H1 (cell line): ENCODE measurements around the gene GDPGP1. TPM values are rescaled to one million over a fixed set of nuclear protein-coding genes. Genes with fewer than 3 reads are reported as not detected.

ENCODE experiments used
- CTCF ChIA-PET: fragments of 300-600 bp; sonication (Branson Sonifier 250); formaldehyde crosslinking; loops from one replicate; lab custom pipeline; 2021; ENCODE audit not compliant: partially characterized antibody; lab: Charles Lee
- POLR2A ChIA-PET: fragments of 300-600 bp; sonication (Branson Sonifier 250); formaldehyde crosslinking; loops from one replicate; lab custom pipeline; 2021; ENCODE audit warnings: inconsistent platforms; ENCODE audit not compliant: partially characterized antibody; lab: Charles Lee
- DNase-seq, 2 experiments: peaks; one replicate each; pipeline versions ENCODE4 v3.0.0 to v3.0.0-alpha.2; 2010 to 2022; ENCODE audit warnings: low spot score in 2 of 2, low read depth in 1 of 2, mixed read lengths in 1 of 2
- FAIRE-seq: peaks from 2 replicates; lab custom pipeline; 2011; peaks lifted over from hg19 to GRCh38; lab: Jason Lieb, UNC
- H2AFZ ChIP-seq: 2 replicates; pipeline ENCODE4 v1.8.1; 2012; ENCODE audit warnings: low read length, inconsistent platforms
- H2AK5ac ChIP-seq: 2 replicates; pipeline ENCODE4 v1.6.1; 2013; ENCODE audit warnings: low read depth, low read length
- H2BK120ac ChIP-seq: replicated peaks from 2 replicates; pipeline ENCODE3; 2013; ENCODE audit warnings: low read depth, low read length, inconsistent platforms
- H2BK12ac ChIP-seq: 2 replicates; pipeline ENCODE4 v1.6.1; 2013; ENCODE audit warnings: low read depth, low read length
- H2BK15ac ChIP-seq: 2 replicates; pipeline ENCODE4 v1.6.1; 2013; ENCODE audit warnings: low read length
- H2BK20ac ChIP-seq: 2 replicates; pipeline ENCODE4 v1.6.1; 2013; ENCODE audit warnings: low read length
- H2BK5ac ChIP-seq: 2 replicates; pipeline ENCODE4 v1.6.1; 2013; ENCODE audit warnings: low read depth, low read length
- H3K14ac ChIP-seq: 2 replicates; pipeline ENCODE4 v1.6.1; 2013; ENCODE audit warnings: inconsistent platforms; ENCODE audit not compliant: insufficient read length
- H3K18ac ChIP-seq: 2 replicates; pipeline ENCODE4 v1.6.1; 2013; ENCODE audit warnings: low read length; ENCODE audit errors: extremely low read depth
- H3K23ac ChIP-seq: 2 replicates; pipeline ENCODE4 v1.6.1; 2013; ENCODE audit warnings: inconsistent platforms; ENCODE audit not compliant: insufficient read length
- H3K23me2 ChIP-seq: 2 replicates; pipeline ENCODE4 v1.6.1; 2013; ENCODE audit warnings: low read depth, low read length
- H3K27ac ChIP-seq: 2 replicates; pipeline ENCODE4 v1.6.1; 2011; ENCODE audit warnings: low read depth, low read length, inconsistent platforms
- H3K27me3 ChIP-seq, 4 experiments: replicated peaks in 1 of 4; 1 replicate in 1 of 4; 2 replicates in 3 of 4; pipeline versions ENCODE4 v1.6.1 to v1.8.1; 2011 to 2013; ENCODE audit warnings: low read length in 3 of 4, mild to moderate bottlenecking in 3 of 4, inconsistent platforms in 2 of 4, mixed read lengths in 2 of 4, moderate library complexity in 1 of 4; ENCODE audit not compliant: control insufficient read depth in 3 of 4, insufficient read depth in 3 of 4; ENCODE audit errors: extremely low read depth in 1 of 4
- H3K36me3 ChIP-seq, 4 experiments: 2 replicates each; pipeline versions ENCODE4 v1.6.1 to v1.8.1; 2011 to 2013; ENCODE audit warnings: mild to moderate bottlenecking in 4 of 4, low read length in 3 of 4, moderate library complexity in 2 of 4, control low read depth in 1 of 4, inconsistent platforms in 1 of 4; ENCODE audit not compliant: insufficient read depth in 4 of 4, control insufficient read depth in 2 of 4
- H3K4ac ChIP-seq: replicated peaks from 2 replicates; pipeline ENCODE3; 2013; ENCODE audit warnings: low read length, low read depth, mixed read lengths, inconsistent platforms; ENCODE audit not compliant: insufficient read length
- H3K4me1 ChIP-seq, 4 experiments: replicated peaks in 1 of 4; 1 replicate in 1 of 4; 2 replicates in 3 of 4; pipeline versions ENCODE4 v1.6.1 to v1.8.1; 2011 to 2013; ENCODE audit warnings: low read length in 3 of 4, inconsistent platforms in 2 of 4, mixed read lengths in 1 of 4; ENCODE audit not compliant: insufficient read depth in 4 of 4, control insufficient read depth in 3 of 4
- H3K4me2 ChIP-seq, 2 experiments: 2 replicates each; pipeline versions ENCODE4 v1.6.1 to v1.8.1; 2011 to 2013; ENCODE audit warnings: low read depth in 2 of 2, low read length in 2 of 2, control low read depth in 1 of 2, inconsistent platforms in 1 of 2, mild to moderate bottlenecking in 1 of 2; ENCODE audit not compliant: insufficient read depth in 1 of 2
- H3K4me3 ChIP-seq, 4 experiments: fragments of 200-600, 300-600 bp in 1 of 4; sonication (generic), shearing (Covaris generic), sonication (Bioruptor Twin) in 1 of 4; 2 replicates each; pipeline versions ENCODE4 v1.5.1 to v1.8.1; 2011 to 2016; ENCODE audit warnings: low read length in 4 of 4, low read depth in 3 of 4, control low read depth in 2 of 4, inconsistent platforms in 2 of 4, mild to moderate bottlenecking in 2 of 4, mixed read lengths in 1 of 4, moderate library complexity in 1 of 4; ENCODE audit not compliant: insufficient read depth in 2 of 4; ENCODE audit errors: extremely low read depth in 1 of 4
- H3K56ac ChIP-seq: replicated peaks from 2 replicates; pipeline ENCODE3; 2013; ENCODE audit warnings: low read depth, mild to moderate bottlenecking, mixed read lengths, low read length, inconsistent platforms; ENCODE audit not compliant: insufficient read length
- H3K79me1 ChIP-seq: 2 replicates; pipeline ENCODE4 v1.6.1; 2013; ENCODE audit warnings: low read depth, low read length, control low read depth
- H3K79me2 ChIP-seq, 2 experiments: 2 replicates each; pipeline versions ENCODE4 v1.6.1 to v1.8.1; 2012 to 2013; ENCODE audit warnings: low read length in 2 of 2, mild to moderate bottlenecking in 2 of 2, inconsistent platforms in 1 of 2; ENCODE audit not compliant: insufficient read depth in 2 of 2, control insufficient read depth in 1 of 2
- H3K9ac ChIP-seq, 4 experiments: replicated peaks in 1 of 4; 1 replicate in 1 of 4; 2 replicates in 3 of 4; pipeline versions ENCODE4 v1.6.1 to v1.8.1; 2011 to 2013; ENCODE audit warnings: low read depth in 3 of 4, low read length in 3 of 4, control low read depth in 2 of 4, mild to moderate bottlenecking in 2 of 4, moderate library complexity in 2 of 4, inconsistent platforms in 1 of 4; ENCODE audit errors: extremely low read depth in 1 of 4
- H3K9me3 ChIP-seq, 2 experiments: 2 replicates each; pipeline versions ENCODE4 v1.6.1 to v1.8.1; 2012 to 2013; ENCODE audit warnings: mild to moderate bottlenecking in 2 of 2, moderate library complexity in 2 of 2, control low read depth in 1 of 2, inconsistent platforms in 1 of 2, low read depth in 1 of 2, low read length in 1 of 2, mixed read lengths in 1 of 2; ENCODE audit not compliant: insufficient read depth in 2 of 2
- H4K20me1 ChIP-seq, 2 experiments: replicated peaks in 1 of 2; 2 replicates each; pipeline versions ENCODE3 to v1.8.1; 2011 to 2013; ENCODE audit warnings: inconsistent platforms in 2 of 2, low read length in 2 of 2, mild to moderate bottlenecking in 1 of 2; ENCODE audit not compliant: insufficient read depth in 2 of 2, control insufficient read depth in 1 of 2
- H4K5ac ChIP-seq: 2 replicates; pipeline ENCODE4 v1.6.1; 2013; ENCODE audit warnings: low read length, low read depth, mixed read lengths, inconsistent platforms; ENCODE audit not compliant: insufficient read length
- H4K8ac ChIP-seq: 2 replicates; pipeline ENCODE4 v1.8.0; 2013; ENCODE audit warnings: mild to moderate bottlenecking, moderate library complexity, low read length, inconsistent platforms; ENCODE audit not compliant: insufficient read depth; ENCODE audit errors: extremely low read depth
- H4K91ac ChIP-seq: replicated peaks from 2 replicates; pipeline ENCODE3; 2013; ENCODE audit warnings: low read length, mixed read lengths, inconsistent platforms; ENCODE audit not compliant: insufficient read length
- USF2 ChIP-seq: IDR thresholded peaks from 2 replicates; pipeline ENCODE4 v1.6.1; 2011; ENCODE audit warnings: low read length, improper control_type of control experiment
- WGBS, 2 experiments: shearing (Covaris generic) in 1 of 2; methylation state at CpG; one replicate each; pipeline versions ENCODE4 v1.1.6 to v1.1.7; 2013 to 2015; ENCODE audit warnings: low lambda C conversion rate in 2 of 2, mixed read lengths in 2 of 2, inconsistent platforms in 1 of 2, low coverage in 1 of 2, missing lambda C conversion rate in 1 of 2; ENCODE audit not compliant: insufficient replicate concordance in 2 of 2, insufficient coverage in 1 of 2, insufficient read length in 1 of 2; ENCODE audit errors: extremely low coverage in 1 of 2, missing lambda C conversion rate in 1 of 2; 5-methylcytosine and 5-hydroxymethylcytosine counted together
- polyA plus RNA-seq, 7 experiments: library from polyadenylated mRNA; depleted of rRNA in 3 of 7; stranded (reverse) in 5 of 7; unstranded in 2 of 7; fragments of >200 nt in 5 of 7; fragments of 200-250 nt in 2 of 7; gene quantifications; 1 replicate in 5 of 7; 2 replicates in 1 of 7; 4 replicates in 1 of 7; pipeline versions ENCODE4 v1.2.1 to v1.2.3, GENCODE V29; 2011 to 2013; ENCODE audit warnings: missing spikeins in 2 of 7, mixed read lengths in 2 of 7
- total RNA-seq: library from RNA; stranded (reverse); fragmentation: NEBNext Ultra II Directional; extraction: Animal tissue kit (Norgen Biotek cat#: 25700); gene quantifications from 2 replicates; pipeline ENCODE4 v1.2.1, GENCODE V29; 2021

Gene GDPGP1
- total and polyA plus RNA-seq, 2 of the 8 experiments (the other 6 are each of a cell fraction or from before 2014, with no cell fraction given): 1.8 to 5.6 TPM

- POLR2A ChIA-PET: interaction anchor here (1.1 to 1.5 kb wide), 3 partner anchors 22 to 123 kb away, joined by 3 to 4 read pairs (median 4); partner anchors contain the start of gene TTLL13
- H3K27ac ChIP-seq: no peak overlapping the region
Observed at GRCh38 chr15:90270502-90271150, 36.6 kb downstream of the GDPGP1 start.

More at GRCh38 chr15:90270502-90271150, 36.6 kb downstream of the GDPGP1 start:
- Histone ChIP-seq H2AK5ac (no peak overlapping the region), H3K23me2 (peaks cover 3% of the 10 kb centered on the region), H3K4ac (no peak overlapping the region), H3K79me2 (peaks cover 12 to 67% of the 10 kb centered on the region in 2 experiments), H2BK120ac (no peak overlapping the region), H3K27me3 (no peaks in the 10 kb centered on the region), H3K4me3 (no peak overlapping the region), H2BK5ac (no peak overlapping the region), H4K20me1 (peaks cover 2 to 12% of the 10 kb centered on the region in 2 experiments), H2BK12ac (no peak overlapping the region), H3K9me3 (no peaks in the 10 kb centered on the region), H3K18ac (no peak overlapping the region), H2BK15ac (no peak overlapping the region), H3K9ac (no peak overlapping the region), H2BK20ac (no peak overlapping the region), H4K8ac (no peak overlapping the region), H2AFZ (no peak overlapping the region), H3K56ac (no peak overlapping the region), H3K4me2 (no peak overlapping the region), H4K91ac (no peak overlapping the region), H4K5ac (no peak overlapping the region), H3K23ac (no peak overlapping the region), H3K36me3 (peaks cover 6 to 46% (median 23%) of the 10 kb centered on the region in 4 experiments), H3K79me1 (peaks cover 10% of the 10 kb centered on the region), H3K4me1 (peaks cover 0 to 9% (median 4%) of the 10 kb centered on the region in 4 experiments; a peak in 3 of 7 replicates), H3K14ac (no peak overlapping the region)
- no peak for TF ChIP-seq USF2
- 93% methylated on average over 10 of the region's 10 CpGs; no CpG with 5 or more reads in 1 of the 2 experiments for WGBS, 2 experiments
- CTCF ChIA-PET: interaction anchor here (1.0 to 2.1 kb wide), 6 partner anchors 10 to 26 kb away, joined by 3 to 9 read pairs (median 4); no protein-coding TSS in a partner anchor
- no peak for FAIRE-seq
- DNase-seq: no peak
